Lower leg skin (tissue), 4 donors: ENCODE measurements around the gene DRAP1. TPM values are rescaled to one million over a fixed set of nuclear protein-coding genes. Genes with fewer than 3 reads are reported as not detected.

ENCODE experiments used
- DNase-seq, 2 donors: peaks; one replicate each; pipeline ENCODE4 v3.0.0-alpha.2; 2019; ENCODE audit warnings: low spot score in 2 of 2
- H3K4me3 ChIP-seq: fragments of 200-600 bp; sonication (generic); 2 replicates; pipeline ENCODE4 v1.5.1; 2017; ENCODE audit warnings: mild to moderate bottlenecking, low read depth; ENCODE audit not compliant: poor library complexity, severe bottlenecking
- CTCF ChIP-seq, 3 donors: fragments of 450-650 bp; IDR thresholded peaks; one replicate each; pipeline ENCODE4 v1.5.1; 2016; ENCODE audit warnings: antibody characterized with exemption in 3 of 3, mild to moderate bottlenecking in 3 of 3, moderate library complexity in 2 of 3
- POLR2A ChIP-seq, 2 donors: fragments of 450-650 bp; IDR thresholded peaks; one replicate each; pipeline ENCODE4 v1.6.1; 2016 to 2017; ENCODE audit warnings: antibody characterized with exemption in 2 of 2, mild to moderate bottlenecking in 1 of 2, moderate library complexity in 1 of 2
- WGBS, 2 donors: methylation state at CpG; one replicate each; pipeline ENCODE4 v1.1.5; 2018; 5-methylcytosine and 5-hydroxymethylcytosine counted together
- intact Hi-C: fragments of 100-400 bp; cut with DNase I; formaldehyde crosslinking; loops from one replicate; pipeline ENCODE4 v1.15.0; 2023; ENCODE audit warnings: low total_unique reads
- total RNA-seq, 4 donors: library from RNA; depleted of rRNA; stranded (reverse); fragments of >200 nt; gene quantifications; one replicate each; pipeline ENCODE4 v1.1.0, GENCODE V29; 2016

Gene DRAP1
- total RNA-seq, 4 donors from 2014 or later, result 81.5 to 152 (median 107) TPM

GRCh38 chr11:65921876-65922275 is 2.6 kb downstream of the DRAP1 start:
- DNase-seq, result no peak
- TF ChIP-seq POLR2A (IDR thresholded peaks at IDR 0.05) (no peak), CTCF (IDR thresholded peaks at IDR 0.05) (no peak)
- intact Hi-C loops, result no loop called here
- WGBS, 2 donors, result 91 to 94% methylated on average over 10 of the region's 10 CpGs
- no peak overlapping the region for H3K4me3 ChIP-seq

- no peak overlapping the region for H3K4me3 ChIP-seq
- TF ChIP-seq CTCF (IDR thresholded peaks at IDR 0.05), result no peak
- no peak for TF ChIP-seq POLR2A (IDR thresholded peaks at IDR 0.05)
- WGBS, 2 donors, result 47 to 51% methylated on average over 3 of the region's 3 CpGs
- no peak for DNase-seq
- intact Hi-C loops, result no loop called here
Measured at GRCh38 chr11:65922565-65922964, 3.3 kb downstream of the DRAP1 start.

GRCh38 chr11:65925397-65925796 is 6.2 kb downstream of the DRAP1 start:
- intact Hi-C loops, result no loop called here
- DNase-seq, result no peak
- H3K4me3 ChIP-seq, result no peak overlapping the region
- 54 to 62% methylated on average over 2 of the region's 2 CpGs for WGBS, 2 donors
- TF ChIP-seq POLR2A (IDR thresholded peaks at IDR 0.05) (no peak), CTCF (IDR thresholded peaks at IDR 0.05) (no peak)

- TF ChIP-seq CTCF (IDR thresholded peaks at IDR 0.05), result no peak
- no peak for TF ChIP-seq POLR2A (IDR thresholded peaks at IDR 0.05)
- H3K4me3 ChIP-seq, result no peak overlapping the region
- intact Hi-C loops, result no loop called here
- peak in 1 of 2 donors; percentile 80 for DNase-seq
- WGBS, 2 donors, result 42 to 56% methylated on average over 9 of the region's 9 CpGs
Measured at GRCh38 chr11:65927904-65928397, 8.7 kb downstream of the DRAP1 start.

- TF ChIP-seq POLR2A (IDR thresholded peaks at IDR 0.05) (no peak), CTCF (IDR thresholded peaks at IDR 0.05) (no peak)
- H3K4me3 ChIP-seq, result no peak overlapping the region
- intact Hi-C loops, result no loop called here
- DNase-seq, result no peak
- 60 to 68% methylated on average over 6 of the region's 6 CpGs for WGBS, 2 donors
Measured at GRCh38 chr11:65928667-65929066, 9.4 kb downstream of the DRAP1 start.
